ENCODE data around the gene RHBG.

- TF ChIP-seq, protein P1, sequence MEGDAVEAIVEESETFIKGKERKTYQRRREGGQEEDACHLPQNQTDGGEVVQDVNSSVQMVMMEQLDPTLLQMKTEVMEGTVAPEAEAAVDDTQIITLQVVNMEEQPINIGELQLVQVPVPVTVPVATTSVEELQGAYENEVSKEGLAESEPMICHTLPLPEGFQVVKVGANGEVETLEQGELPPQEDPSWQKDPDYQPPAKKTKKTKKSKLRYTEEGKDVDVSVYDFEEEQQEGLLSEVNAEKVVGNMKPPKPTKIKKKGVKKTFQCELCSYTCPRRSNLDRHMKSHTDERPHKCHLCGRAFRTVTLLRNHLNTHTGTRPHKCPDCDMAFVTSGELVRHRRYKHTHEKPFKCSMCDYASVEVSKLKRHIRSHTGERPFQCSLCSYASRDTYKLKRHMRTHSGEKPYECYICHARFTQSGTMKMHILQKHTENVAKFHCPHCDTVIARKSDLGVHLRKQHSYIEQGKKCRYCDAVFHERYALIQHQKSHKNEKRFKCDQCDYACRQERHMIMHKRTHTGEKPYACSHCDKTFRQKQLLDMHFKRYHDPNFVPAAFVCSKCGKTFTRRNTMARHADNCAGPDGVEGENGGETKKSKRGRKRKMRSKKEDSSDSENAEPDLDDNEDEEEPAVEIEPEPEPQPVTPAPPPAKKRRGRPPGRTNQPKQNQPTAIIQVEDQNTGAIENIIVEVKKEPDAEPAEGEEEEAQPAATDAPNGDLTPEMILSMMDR (IDR thresholded peaks at IDR 0.05), result no peak
- no peak for TF ChIP-seq POLR2A (IDR thresholded peaks at IDR 0.05)
Measured at GRCh38 chr1:156382561-156382960, 13.6 kb downstream of the RHBG start.

All from prostate gland (tissue), 2 donors.